Esophagus squamous epithelium (tissue), 5 donors: ENCODE measurements around the gene GLYATL1. TPM values are rescaled to one million over a fixed set of nuclear protein-coding genes. Genes with fewer than 3 reads are reported as not detected.

ENCODE experiments used
- DNase-seq: peaks from one replicate; lab custom pipeline; 2025; lab: John Stamatoyannopoulos, UW
- H3K27ac ChIP-seq, 4 donors: fragments of 200-600 bp; sonication (generic); one replicate each; pipeline ENCODE4 v1.5.1; 2016 to 2019; ENCODE audit warnings: mild to moderate bottlenecking in 1 of 4
- H3K27me3 ChIP-seq, 4 donors: fragments of 200-600 bp; sonication (generic); 1 replicate in 3 of 4; 2 replicates in 1 of 4; pipeline versions ENCODE4 v1.5.1 to v1.6.0; 2017 to 2021; ENCODE audit warnings: antibody characterized with exemption in 1 of 4
- H3K36me3 ChIP-seq, 3 donors: fragments of 200-600 bp; sonication (generic); one replicate each; pipeline ENCODE4 v1.5.1; 2016 to 2019
- H3K4me1 ChIP-seq, 3 donors: fragments of 200-600 bp; sonication (generic); one replicate each; pipeline ENCODE4 v1.5.1; 2017 to 2019
- H3K4me3 ChIP-seq, 4 donors: fragments of 200-600 bp; sonication (generic); 1 replicate in 3 of 4; 2 replicates in 1 of 4; pipeline ENCODE4 v1.5.1; 2016 to 2019; ENCODE audit warnings: mild to moderate bottlenecking in 2 of 4, moderate library complexity in 1 of 4
- H3K9me3 ChIP-seq, 3 donors: fragments of 200-600 bp; sonication (generic); one replicate each; pipeline ENCODE4 v1.5.1; 2016 to 2019
- CTCF ChIP-seq, 6 experiments: fragments of 450-650 bp in 4 of 6; fragments of 200-600 bp in 2 of 6; sonication (generic) in 2 of 6; IDR thresholded peaks; one replicate each; pipeline ENCODE4 v1.5.1; 2016 to 2019; ENCODE audit warnings: antibody characterized with exemption in 6 of 6, mild to moderate bottlenecking in 4 of 6, moderate library complexity in 4 of 6
- POLR2A ChIP-seq, 4 donors: fragments of 450-650 bp; IDR thresholded peaks; one replicate each; pipeline ENCODE4 v1.6.1; 2017; ENCODE audit warnings: antibody characterized with exemption in 4 of 4, mild to moderate bottlenecking in 4 of 4, moderate library complexity in 3 of 4
- WGBS, 2 donors: methylation state at CpG; one replicate each; pipeline ENCODE4 v1.1.5; 2018; 5-methylcytosine and 5-hydroxymethylcytosine counted together
- intact Hi-C: fragments of 100-400 bp; cut with DNase I; formaldehyde crosslinking; loops from one replicate; pipeline ENCODE4 v1.15.0; 2022
- total RNA-seq, 4 donors: library from RNA; depleted of rRNA; stranded (reverse); fragments of >200 nt; gene quantifications; one replicate each; pipeline ENCODE4 v1.1.0, GENCODE V29; 2016
- donor health status: DM: yes; HTN: yes; CAD: no.

Gene GLYATL1
- total RNA-seq, 4 donors from 2014 or later, result not detected

GRCh38 chr11:58965246-58965985 is 26.1 kb downstream of the GLYATL1 start:
- WGBS, 2 donors, result 68 to 72% methylated on average over 5 to 6 of the region's 6 CpGs
- Histone ChIP-seq H3K27me3 (peaks cover 0 to 5% (median 0%) of the 10 kb centered on the region in 4 donors), H3K9me3 (no peaks in the 10 kb centered on the region), H3K27ac (no peak overlapping the region), H3K4me1 (peaks cover 0 to 15% (median 0%) of the 10 kb centered on the region in 3 donors), H3K4me3 (no peak overlapping the region), H3K36me3 (no peaks in the 10 kb centered on the region)
- TF ChIP-seq CTCF (IDR thresholded peaks at IDR 0.05) (no peak), POLR2A (IDR thresholded peaks at IDR 0.05) (no peak)
- DNase-seq, result no peak
- intact Hi-C loops, result no loop called here

- 36 to 42% methylated on average over 6 to 7 of the region's 26 CpGs for WGBS, 2 donors
- Histone ChIP-seq H3K9me3 (peaks cover 0 to 6% (median 0%) of the 10 kb centered on the region in 3 donors), H3K27me3 (peaks cover 0 to 5% (median 0%) of the 10 kb centered on the region in 4 donors), H3K36me3 (no peaks in the 10 kb centered on the region), H3K4me1 (peaks cover 0 to 13% (median 0%) of the 10 kb centered on the region in 3 donors), H3K27ac (no peak overlapping the region), H3K4me3 (peak overlapping the region in 1 of 4 donors; percentile 25)
- no peak for DNase-seq
- intact Hi-C loops, result no loop called here
- TF ChIP-seq CTCF (IDR thresholded peaks at IDR 0.05) (no peak), POLR2A (IDR thresholded peaks at IDR 0.05) (no peak)
Observed at GRCh38 chr11:58968251-58968711, 29.0 kb downstream of the GLYATL1 start.

GRCh38 chr11:58977470-58977869 is 38.2 kb downstream of the GLYATL1 start:
- Histone ChIP-seq H3K27ac (no peak overlapping the region), H3K36me3 (no peaks in the 10 kb centered on the region), H3K4me1 (no peaks in the 10 kb centered on the region), H3K27me3 (no peaks in the 10 kb centered on the region), H3K9me3 (peaks cover 0 to 2% (median 0%) of the 10 kb centered on the region in 3 donors), H3K4me3 (no peak overlapping the region)
- intact Hi-C loops, result no loop called here
- DNase-seq, result no peak
- TF ChIP-seq POLR2A (IDR thresholded peaks at IDR 0.05) (no peak), CTCF (IDR thresholded peaks at IDR 0.05) (no peak)

- Histone ChIP-seq H3K27me3 (no peaks in the 10 kb centered on the region), H3K4me3 (no peak overlapping the region), H3K27ac (no peak overlapping the region), H3K4me1 (no peaks in the 10 kb centered on the region), H3K9me3 (no peaks in the 10 kb centered on the region), H3K36me3 (no peaks in the 10 kb centered on the region)
- TF ChIP-seq CTCF (IDR thresholded peaks at IDR 0.05) (no peak), POLR2A (IDR thresholded peaks at IDR 0.05) (no peak)
- 85 to 90% methylated on average over 1 to 2 of the region's 2 CpGs for WGBS, 2 donors
- intact Hi-C loops, result no loop called here
- no peak for DNase-seq
Observed at GRCh38 chr11:58979222-58979621, 39.9 kb downstream of the GLYATL1 start.

- H3K36me3 ChIP-seq, result no peaks in the 10 kb centered on the region
- intact Hi-C loops, result no loop called here
- 64 to 66% methylated on average over 8 of the region's 8 CpGs for WGBS, 2 donors
- DNase-seq, result no peak
- no peaks in the 10 kb centered on the region for H3K27me3 ChIP-seq
- H3K4me3 ChIP-seq, result no peak overlapping the region
- H3K27ac ChIP-seq, result no peak overlapping the region
- no peaks in the 10 kb centered on the region for H3K4me1 ChIP-seq
- TF ChIP-seq CTCF (IDR thresholded peaks at IDR 0.05) (no peak), POLR2A (IDR thresholded peaks at IDR 0.05) (no peak)
- H3K9me3 ChIP-seq, result no peaks in the 10 kb centered on the region
Observed at GRCh38 chr11:58980159-58980843, 41.0 kb downstream of the GLYATL1 start.
